GM10266 (cell line): ENCODE measurements around the gene RIBC2.
"Not testable (repeated sequence)": the region's sequence is repeated elsewhere in the genome, so short reads cannot be mapped to it uniquely, and the experiment has no call there.

Experiments
- DNase-seq: peaks from one replicate; pipeline ENCODE4 v3.0.0; 2012; ENCODE audit errors: extremely low spot score
- CTCF ChIP-seq: IDR thresholded peaks from 2 replicates; pipeline ENCODE4 v1.5.1; 2012; ENCODE audit warnings: mild to moderate bottlenecking, low read depth; ENCODE audit not compliant: control insufficient read depth, insufficient read depth; ENCODE audit errors: missing control alignments

Gene RIBC2

GRCh38 chr22:45413368-45414211 is at the start of gene RIBC2, which contains the start of gene SMC1B:
Gene RIBC2, plus strand, starts transcription at chr22:45413693. Its CDS starts 194 bp downstream, at chr22:45413887.
Gene SMC1B, minus strand, starts transcription at chr22:45413599. Its CDS starts 32 bp downstream, at chr22:45413567.
- TF ChIP-seq CTCF, result no peak
- peak; percentile 86 for DNase-seq

- no peak for TF ChIP-seq CTCF
- DNase-seq, result no peak
Measured at GRCh38 chr22:45366713-45367112, 46.8 kb upstream of the RIBC2 start.

GRCh38 chr22:45373592-45373991 is 39.9 kb upstream of the RIBC2 start:
- DNase-seq, result not testable (repeated sequence)

GRCh38 chr22:45376009-45376408 is 37.5 kb upstream of the RIBC2 start:
- no peak for TF ChIP-seq CTCF

GRCh38 chr22:45376703-45377102 is 36.8 kb upstream of the RIBC2 start:
- no peak for TF ChIP-seq CTCF
- no peak for DNase-seq

More at GRCh38 chr22:45376009-45376408, 37.5 kb upstream of the RIBC2 start:
- DNase-seq, result peak; percentile 7

GRCh38 chr22:45381348-45381747 is 32.1 kb upstream of the RIBC2 start:
- no peak for DNase-seq
- TF ChIP-seq CTCF, result no peak

- no peak for DNase-seq
Measured at GRCh38 chr22:45389546-45389945, 23.9 kb upstream of the RIBC2 start.

More at GRCh38 chr22:45389546-45389945, 23.9 kb upstream of the RIBC2 start:
- TF ChIP-seq CTCF, result no peak
